Measurements from ENCODE around the gene ARMH4.

- TF ChIP-seq CTCF (IDR thresholded peaks at IDR 0.05; ENCODE audit: borderline replicate concordance, extremely low read depth, low read length, poor library complexity, severe bottlenecking) (no peak), EZH2 (IDR thresholded peaks at IDR 0.05; ENCODE audit: borderline replicate concordance, low read depth, low read length, severe bottlenecking) (no peak)
Observed at GRCh38 chr14:58078471-58078870, 73.5 kb downstream of the ARMH4 start.

All from DND-41 (cell line).